Measurements from ENCODE around the gene CD4.

Gene CD4

GRCh38 chr12:6824901-6825381, 35.6 kb downstream of the CD4 start:
- Mint-ChIP-seq H3K9me3 (no peaks in the 10 kb centered on the region), H3K4me3 (no peak overlapping the region), H3K4me1 (peaks cover 60% of the 10 kb centered on the region), H3K27ac (no peak overlapping the region), H3K36me3 (peaks cover 9% of the 10 kb centered on the region)
- no peak for DNase-seq (ENCODE audit: low spot score in 2 of 2)
- no peak for ATAC-seq

- DNase-seq (ENCODE audit: low spot score in 2 of 2) (peak; percentile 84 to 94), ATAC-seq (peak; percentile 76)
- Mint-ChIP-seq H3K9me3 (no peaks in the 10 kb centered on the region), H3K27ac (no peak overlapping the region), H3K36me3 (peaks cover 9% of the 10 kb centered on the region), H3K4me3 (peak overlapping the region; percentile 19), H3K4me1 (peaks cover 60% of the 10 kb centered on the region)
Observed at GRCh38 chr12:6825398-6826124, 36.2 kb downstream of the CD4 start.

GRCh38 chr12:6826125-6826733, 36.9 kb downstream of the CD4 start:
- Mint-ChIP-seq H3K4me3 (no peak overlapping the region), H3K4me1 (peaks cover 54% of the 10 kb centered on the region), H3K36me3 (peaks cover 9% of the 10 kb centered on the region), H3K9me3 (no peaks in the 10 kb centered on the region), H3K27ac (no peak overlapping the region)
- ATAC-seq (no peak), DNase-seq (ENCODE audit: low spot score in 2 of 2) (no peak)

- Mint-ChIP-seq H3K4me3 (peak overlapping the region; percentile 91), H3K4me1 (peaks cover 48% of the 10 kb centered on the region), H3K36me3 (peaks cover 9% of the 10 kb centered on the region), H3K27ac (peak overlapping the region; percentile 9), H3K9me3 (no peaks in the 10 kb centered on the region)
- DNase-seq (ENCODE audit: low spot score in 2 of 2) (no peak), ATAC-seq (no peak)
Observed at GRCh38 chr12:6826734-6827436, 37.6 kb downstream of the CD4 start.

- DNase-seq (ENCODE audit: low spot score in 2 of 2) = no peak
- peaks cover 9% of the 10 kb centered on the region for H3K36me3 Mint-ChIP-seq
- H3K4me1 Mint-ChIP-seq = peaks cover 43% of the 10 kb centered on the region
- ATAC-seq = peak; percentile 14
- no peaks in the 10 kb centered on the region for H3K9me3 Mint-ChIP-seq
- H3K27ac Mint-ChIP-seq = peak overlapping the region; percentile 9
- H3K4me3 Mint-ChIP-seq = peak overlapping the region; percentile 91
Observed at GRCh38 chr12:6827437-6827911, 38.1 kb downstream of the CD4 start.

- H3K4me1 Mint-ChIP-seq = peaks cover 43% of the 10 kb centered on the region
- peaks cover 9% of the 10 kb centered on the region for H3K36me3 Mint-ChIP-seq
- peak within 1 kb of the TSS; percentile 92 for H3K27ac Mint-ChIP-seq
- no peak for DNase-seq (ENCODE audit: low spot score in 2 of 2)
- no peaks in the 10 kb centered on the region for H3K9me3 Mint-ChIP-seq
- peak; percentile 46 for ATAC-seq
- peak within 1 kb of the TSS; percentile 91 for H3K4me3 Mint-ChIP-seq
Observed at GRCh38 chr12:6827982-6828780, 38.9 kb downstream of the CD4 start, which contains the start of gene P3H3. TSS of gene P3H3 (plus strand) at chr12:6828407. CDS start at chr12:6828441, 34 bp downstream.

GRCh38 chr12:6828781-6829535, 39.6 kb downstream of the CD4 start:
- peak; percentile 58 for ATAC-seq
- H3K4me3 Mint-ChIP-seq = peak overlapping the region; percentile 91
- peak in 1 of 2 donors; percentile 66 for DNase-seq (ENCODE audit: low spot score in 2 of 2)
- no peaks in the 10 kb centered on the region for H3K9me3 Mint-ChIP-seq
- peak overlapping the region; percentile 92 for H3K27ac Mint-ChIP-seq
- H3K36me3 Mint-ChIP-seq = peaks cover 9% of the 10 kb centered on the region
- H3K4me1 Mint-ChIP-seq = peaks cover 43% of the 10 kb centered on the region

GRCh38 chr12:6829536-6830220, 40.4 kb downstream of the CD4 start:
- Mint-ChIP-seq H3K4me3 (peak overlapping the region; percentile 91), H3K36me3 (peaks cover 9% of the 10 kb centered on the region), H3K27ac (peak overlapping the region; percentile 92), H3K4me1 (peaks cover 49% of the 10 kb centered on the region), H3K9me3 (no peaks in the 10 kb centered on the region)
- DNase-seq (ENCODE audit: low spot score in 2 of 2) (no peak), ATAC-seq (no peak)

GRCh38 chr12:6830286-6830890, 41.1 kb downstream of the CD4 start:
- peaks cover 47% of the 10 kb centered on the region for H3K4me1 Mint-ChIP-seq
- H3K36me3 Mint-ChIP-seq = peaks cover 9% of the 10 kb centered on the region
- H3K4me3 Mint-ChIP-seq = peak overlapping the region; percentile 91
- H3K27ac Mint-ChIP-seq = no peak overlapping the region
- no peaks in the 10 kb centered on the region for H3K9me3 Mint-ChIP-seq
- DNase-seq (ENCODE audit: low spot score in 2 of 2) (no peak), ATAC-seq (no peak)

GRCh38 chr12:6830999-6831398, 41.7 kb downstream of the CD4 start:
- Mint-ChIP-seq H3K4me3 (no peak overlapping the region), H3K4me1 (peaks cover 48% of the 10 kb centered on the region), H3K9me3 (no peaks in the 10 kb centered on the region), H3K27ac (no peak overlapping the region), H3K36me3 (peaks cover 9% of the 10 kb centered on the region)
- DNase-seq (ENCODE audit: low spot score in 2 of 2) (no peak), ATAC-seq (no peak)

GRCh38 chr12:6831450-6831995, 42.2 kb downstream of the CD4 start:
- ATAC-seq (no peak), DNase-seq (ENCODE audit: low spot score in 2 of 2) (no peak)
- Mint-ChIP-seq H3K4me3 (no peak overlapping the region), H3K36me3 (peaks cover 9% of the 10 kb centered on the region), H3K4me1 (peaks cover 48% of the 10 kb centered on the region), H3K9me3 (no peaks in the 10 kb centered on the region), H3K27ac (peak overlapping the region; percentile 56)

- peaks cover 42% of the 10 kb centered on the region for H3K4me1 Mint-ChIP-seq
- peak overlapping the region; percentile 56 for H3K27ac Mint-ChIP-seq
- no peak overlapping the region for H3K4me3 Mint-ChIP-seq
- ATAC-seq = no peak
- H3K36me3 Mint-ChIP-seq = peaks cover 9% of the 10 kb centered on the region
- DNase-seq (ENCODE audit: low spot score in 2 of 2) = no peak
- H3K9me3 Mint-ChIP-seq = no peaks in the 10 kb centered on the region
Observed at GRCh38 chr12:6832125-6832524, 42.8 kb downstream of the CD4 start.

- H3K4me1 Mint-ChIP-seq = peaks cover 30% of the 10 kb centered on the region
- no peak for ATAC-seq
- H3K36me3 Mint-ChIP-seq = peaks cover 9% of the 10 kb centered on the region
- no peak overlapping the region for H3K4me3 Mint-ChIP-seq
- H3K9me3 Mint-ChIP-seq = no peaks in the 10 kb centered on the region
- H3K27ac Mint-ChIP-seq = no peak overlapping the region
- DNase-seq (ENCODE audit: low spot score in 2 of 2) = no peak
Observed at GRCh38 chr12:6833189-6833890, 44.0 kb downstream of the CD4 start.
